HG02885 (cell line): ENCODE measurements around the gene ZCCHC24.
"Not testable (repeated sequence)": the region's sequence is repeated elsewhere in the genome, so short reads cannot be mapped to it uniquely, and the experiment has no call there.

ENCODE experiments used
- ATAC-seq: cut with Tn5 transposase; IDR thresholded peaks from one replicate; pipeline ENCODE4 v1.9.1; 2021; ENCODE audit warnings: mild to moderate bottlenecking; ENCODE audit not compliant: unreplicated experiment, poor library complexity

ZCCHC24 gene

GRCh38 chr10:79337783-79338469 lies 107.5 kb downstream of the ZCCHC24 start:
- not testable (repeated sequence) for ATAC-seq

GRCh38 chr10:79336739-79337138 lies 108.7 kb downstream of the ZCCHC24 start:
- ATAC-seq: no peak

- no peak for ATAC-seq
Observed at GRCh38 chr10:79336276-79336675, 109.1 kb downstream of the ZCCHC24 start.

GRCh38 chr10:79335470-79336235 lies 109.8 kb downstream of the ZCCHC24 start:
- ATAC-seq: no peak

- ATAC-seq: no peak
Observed at GRCh38 chr10:79335094-79335469, 110.3 kb downstream of the ZCCHC24 start.

- ATAC-seq: no peak
Observed at GRCh38 chr10:79334573-79334972, 110.9 kb downstream of the ZCCHC24 start.

GRCh38 chr10:79333513-79333912 lies 111.9 kb downstream of the ZCCHC24 start:
- no peak for ATAC-seq

- ATAC-seq: not testable (repeated sequence)
Observed at GRCh38 chr10:79332610-79333315, 112.7 kb downstream of the ZCCHC24 start.
